HEK293T (cell line): ENCODE results near the gene BACH2.

Experiments used
- BHLHE40 ChIP-seq: fragments of 450-650 bp; IDR thresholded peaks from 2 replicates; pipeline ENCODE4 v1.6.1; 2016; ENCODE audit warnings: mild to moderate bottlenecking, moderate library complexity, borderline replicate concordance
- CTBP1 ChIP-seq: fragments of 450-650 bp; IDR thresholded peaks from 2 replicates; pipeline ENCODE4 v1.6.1; 2016; ENCODE audit warnings: borderline replicate concordance
- FOXA1 ChIP-seq: fragments of 450-650 bp; IDR thresholded peaks from 2 replicates; pipeline ENCODE4 v1.6.1; 2016; ENCODE audit warnings: mild to moderate bottlenecking
- FOXM1 ChIP-seq: fragments of 450-650 bp; IDR thresholded peaks from 2 replicates; pipeline ENCODE4 v1.6.1; 2017; ENCODE audit warnings: mild to moderate bottlenecking, borderline replicate concordance
- HDGF ChIP-seq: fragments of 450-650 bp; IDR thresholded peaks from 2 replicates; pipeline ENCODE4 v1.6.1; 2017; ENCODE audit warnings: antibody characterized with exemption, borderline replicate concordance
- L3MBTL2 ChIP-seq: fragments of 450-650 bp; conservative IDR thresholded peaks from 2 replicates; pipeline ENCODE4 v1.6.1; 2016; ENCODE audit warnings: mild to moderate bottlenecking
- NFRKB ChIP-seq: fragments of 450-650 bp; IDR thresholded peaks from 2 replicates; pipeline ENCODE4 v1.6.1; 2016; ENCODE audit warnings: mild to moderate bottlenecking, moderate library complexity
- PKNOX1 ChIP-seq: fragments of 450-650 bp; IDR thresholded peaks from 2 replicates; pipeline ENCODE4 v1.6.1; 2016
- SP1 ChIP-seq: fragments of 450-650 bp; IDR thresholded peaks from 2 replicates; pipeline ENCODE4 v1.6.1; 2017
- SUZ12 ChIP-seq: fragments of 450-650 bp; IDR thresholded peaks from 2 replicates; pipeline ENCODE4 v1.6.1; 2016; ENCODE audit warnings: mild to moderate bottlenecking
- TARDBP ChIP-seq: fragments of 450-650 bp; IDR thresholded peaks from 2 replicates; pipeline ENCODE4 v1.6.1; 2016

GRCh38 chr6:90284236-90285041 lies 12.2 kb downstream of the BACH2 start:
- TF ChIP-seq FOXA1 = no peak
- TF ChIP-seq L3MBTL2 = no peak
- no peak for TF ChIP-seq BHLHE40
- TF ChIP-seq FOXM1 = no peak
- no peak for TF ChIP-seq SP1
- TF ChIP-seq PKNOX1 = no peak
- TF ChIP-seq SUZ12 = no peak
- TF ChIP-seq HDGF = no peak
- TF ChIP-seq TARDBP = no peak
- TF ChIP-seq NFRKB = no peak
- TF ChIP-seq CTBP1 = no peak
